ENCODE data around the gene PRKCD. TPM values are rescaled to one million over a fixed set of nuclear protein-coding genes. Genes with fewer than 3 reads are reported as not detected.

PRKCD gene
- total RNA-seq, 1 experiment from 2014 or later: 30.9 TPM

- Histone ChIP-seq H3K9me3 (no peaks in the 10 kb centered on the region), H3K4me3 (ENCODE audit: low read depth, low read length) (no peak overlapping the region), H3K4me1 (no peaks in the 10 kb centered on the region), H3K36me3 (ENCODE audit: control insufficient read depth, insufficient read depth, low read length) (no peaks in the 10 kb centered on the region), H3K27me3 (replicated peaks; ENCODE audit: control insufficient read depth, insufficient read depth, low read length) (no peaks in the 10 kb centered on the region)
- intact Hi-C loops (cut with micrococcal nuclease; ENCODE audit: unreplicated experiment): no loop called here
- BruUV-seq (replicated peaks): no TSS peak
- no peak overlapping the region for H3K4me3 Mint-ChIP-seq (ENCODE audit: unreplicated experiment)
- ChIA-PET CTCF (interaction anchor here (0.7 kb wide), 1 partner anchor 51 kb away, joined by 3 read pairs; no protein-coding TSS in a partner anchor), POLR2A (no interaction called here)
- no peaks in the 10 kb centered on the region for H3K27me3 Mint-ChIP-seq (ENCODE audit: insufficient read depth, unreplicated experiment)
- no peak for DNase-seq
- no peaks in the 10 kb centered on the region for H3K9me3 Mint-ChIP-seq (ENCODE audit: unreplicated experiment)
- H3K27ac Mint-ChIP-seq (ENCODE audit: unreplicated experiment): no peak overlapping the region
- no peaks in the 10 kb centered on the region for H3K36me3 Mint-ChIP-seq (ENCODE audit: insufficient read depth, unreplicated experiment)
- TF ChIP-seq CTCF (IDR thresholded peaks at IDR 0.05; ENCODE audit: insufficient read depth in 1 of 2, low read depth in 1 of 2, low read length in 1 of 2, severe bottlenecking in 1 of 2, unreplicated experiment in 1 of 2): no peak
- H3K4me1 Mint-ChIP-seq (ENCODE audit: low read depth, unreplicated experiment): peaks cover 13% of the 10 kb centered on the region
These were observed 23.8 kb upstream of the PRKCD start for GRCh38 chr3:53137221-53137620.

- no peaks in the 10 kb centered on the region for H3K36me3 Mint-ChIP-seq (ENCODE audit: insufficient read depth, unreplicated experiment)
- POLR2A ChIA-PET: no interaction called here
These were observed 23.1 kb upstream of the PRKCD start for GRCh38 chr3:53137835-53138446.

More at GRCh38 chr3:53137835-53138446, 23.1 kb upstream of the PRKCD start:
- H3K4me3 ChIP-seq (ENCODE audit: low read depth, low read length): no peak overlapping the region
- DNase-seq: no peak
- H3K4me1 Mint-ChIP-seq (ENCODE audit: low read depth, unreplicated experiment): peaks cover 7% of the 10 kb centered on the region
- H3K4me3 Mint-ChIP-seq (ENCODE audit: unreplicated experiment): no peak overlapping the region
- TF ChIP-seq CTCF (IDR thresholded peaks at IDR 0.05; ENCODE audit: insufficient read depth in 1 of 2, low read depth in 1 of 2, low read length in 1 of 2, severe bottlenecking in 1 of 2, unreplicated experiment in 1 of 2): no peak
- H3K9me3 Mint-ChIP-seq (ENCODE audit: unreplicated experiment): no peaks in the 10 kb centered on the region
- H3K27ac Mint-ChIP-seq (ENCODE audit: unreplicated experiment): no peak overlapping the region
- H3K9me3 ChIP-seq: no peaks in the 10 kb centered on the region
- BruUV-seq (replicated peaks): no TSS peak
- no peaks in the 10 kb centered on the region for H3K4me1 ChIP-seq
- H3K27me3 ChIP-seq (replicated peaks; ENCODE audit: control insufficient read depth, insufficient read depth, low read length): no peaks in the 10 kb centered on the region
- no peaks in the 10 kb centered on the region for H3K36me3 ChIP-seq (ENCODE audit: control insufficient read depth, insufficient read depth, low read length)
- intact Hi-C loops (cut with micrococcal nuclease; ENCODE audit: unreplicated experiment): no loop called here
- H3K27me3 Mint-ChIP-seq (ENCODE audit: insufficient read depth, unreplicated experiment): no peaks in the 10 kb centered on the region
- CTCF ChIA-PET: no interaction called here

All from Caco-2 (cell line).